ENCODE measurements around the gene CCDC201.

DNA sequence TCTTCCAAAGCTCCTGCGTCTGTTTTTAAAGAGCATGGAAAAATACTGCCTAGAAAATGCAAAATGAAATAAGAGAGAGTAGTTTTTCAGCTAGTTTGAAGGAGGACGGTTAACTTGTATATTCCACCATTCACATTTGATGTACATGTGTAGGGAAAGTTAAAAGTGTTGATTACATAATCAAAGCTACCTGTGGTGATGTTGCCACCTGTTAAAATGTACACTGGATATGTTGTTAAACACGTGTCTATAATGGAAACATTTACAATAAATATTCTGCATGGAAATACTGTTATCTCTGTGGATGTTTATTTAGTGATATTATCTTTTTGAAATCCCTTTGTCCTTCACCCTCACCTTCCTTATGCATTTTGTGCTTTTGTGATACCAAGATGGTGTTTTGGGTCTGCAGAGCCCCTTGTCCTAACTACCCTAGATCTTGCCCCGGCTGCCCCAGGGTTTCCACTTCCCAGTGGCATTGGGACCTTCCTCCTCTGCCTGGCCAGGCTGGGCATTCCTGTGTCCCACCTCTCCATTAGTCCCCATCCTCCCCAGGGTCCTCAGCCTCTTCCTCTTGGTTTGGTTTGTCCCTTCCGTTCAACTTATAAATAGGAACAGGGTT, 20.6 kb upstream of the CCDC201 start:
- no peak for TF ChIP-seq CTCF (IDR thresholded peaks at IDR 0.05)
- TF ChIP-seq POLR2AphosphoS5 (IDR thresholded peaks at IDR 0.05) = no peak
- no peak for TF ChIP-seq POLR2A (IDR thresholded peaks at IDR 0.05)
- no peak for TF ChIP-seq EP300 (IDR thresholded peaks at IDR 0.05)

Measured in sigmoid colon (tissue), 4 donors.